ENCODE data around the gene RPS16. TPM values are rescaled to one million over a fixed set of nuclear protein-coding genes. Genes with fewer than 3 reads are reported as not detected.

RPS16 gene
- total and polyA plus RNA-seq, 2 of the 13 experiments (the other 11 are each of a cell fraction or from before 2014, with no cell fraction given) = 488 to 2,583 TPM

DNA sequence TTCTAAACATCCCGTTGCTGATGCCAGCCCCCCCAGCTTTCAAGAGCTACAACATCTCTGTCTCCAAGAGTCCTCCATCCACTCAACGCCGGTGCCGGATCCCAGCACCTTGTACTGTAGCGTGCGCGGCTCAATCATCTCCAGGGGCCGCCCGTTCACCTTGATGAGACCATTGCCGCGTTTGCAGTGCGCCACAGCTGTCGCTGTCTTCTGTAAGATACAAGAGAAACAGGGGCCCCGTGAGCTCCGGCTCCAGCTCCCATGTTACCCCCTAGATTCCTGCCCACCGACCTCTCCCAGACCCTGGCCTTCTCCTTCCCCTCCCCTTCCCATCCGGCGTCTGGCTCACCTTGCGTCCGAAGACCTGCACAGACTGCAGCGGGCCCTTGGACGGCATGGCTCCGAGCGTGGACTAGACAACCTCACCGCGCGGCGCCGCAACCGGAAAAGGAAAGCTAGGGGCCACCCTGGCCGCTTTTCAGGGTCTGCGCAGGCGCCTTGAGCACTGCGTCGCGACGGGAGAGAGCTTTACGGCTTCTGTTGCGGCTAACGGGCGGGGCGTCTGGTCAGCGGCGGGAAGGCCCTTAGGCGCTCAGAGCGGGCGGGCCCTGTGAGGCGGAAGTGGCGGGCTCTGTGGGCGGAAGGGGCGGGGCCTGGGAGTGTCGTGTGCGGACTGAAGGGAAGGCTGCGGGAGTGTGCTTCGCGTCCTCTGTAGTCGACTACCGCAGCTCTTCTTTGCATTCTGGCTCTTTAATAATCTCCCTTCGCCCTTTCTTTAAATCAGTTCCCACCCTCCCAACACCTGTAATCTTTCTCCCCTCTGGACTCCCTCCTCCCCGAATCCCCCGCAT is at the start of gene RPS16 (continued):
- TF ChIP-seq, protein P1, sequence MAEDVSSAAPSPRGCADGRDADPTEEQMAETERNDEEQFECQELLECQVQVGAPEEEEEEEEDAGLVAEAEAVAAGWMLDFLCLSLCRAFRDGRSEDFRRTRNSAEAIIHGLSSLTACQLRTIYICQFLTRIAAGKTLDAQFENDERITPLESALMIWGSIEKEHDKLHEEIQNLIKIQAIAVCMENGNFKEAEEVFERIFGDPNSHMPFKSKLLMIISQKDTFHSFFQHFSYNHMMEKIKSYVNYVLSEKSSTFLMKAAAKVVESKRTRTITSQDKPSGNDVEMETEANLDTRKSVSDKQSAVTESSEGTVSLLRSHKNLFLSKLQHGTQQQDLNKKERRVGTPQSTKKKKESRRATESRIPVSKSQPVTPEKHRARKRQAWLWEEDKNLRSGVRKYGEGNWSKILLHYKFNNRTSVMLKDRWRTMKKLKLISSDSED (CRISPR knock-in tag; IDR thresholded peaks at IDR 0.05) = no peak
- peak; percentile 57 for TF ChIP-seq TAF15 (IDR thresholded peaks at IDR 0.05; ENCODE audit: low read depth, low read length, poor library complexity, severe bottlenecking)
- no peak for TF ChIP-seq MAFG (CRISPR knock-in tag; IDR thresholded peaks at IDR 0.05)
- TF ChIP-seq, protein P2, sequence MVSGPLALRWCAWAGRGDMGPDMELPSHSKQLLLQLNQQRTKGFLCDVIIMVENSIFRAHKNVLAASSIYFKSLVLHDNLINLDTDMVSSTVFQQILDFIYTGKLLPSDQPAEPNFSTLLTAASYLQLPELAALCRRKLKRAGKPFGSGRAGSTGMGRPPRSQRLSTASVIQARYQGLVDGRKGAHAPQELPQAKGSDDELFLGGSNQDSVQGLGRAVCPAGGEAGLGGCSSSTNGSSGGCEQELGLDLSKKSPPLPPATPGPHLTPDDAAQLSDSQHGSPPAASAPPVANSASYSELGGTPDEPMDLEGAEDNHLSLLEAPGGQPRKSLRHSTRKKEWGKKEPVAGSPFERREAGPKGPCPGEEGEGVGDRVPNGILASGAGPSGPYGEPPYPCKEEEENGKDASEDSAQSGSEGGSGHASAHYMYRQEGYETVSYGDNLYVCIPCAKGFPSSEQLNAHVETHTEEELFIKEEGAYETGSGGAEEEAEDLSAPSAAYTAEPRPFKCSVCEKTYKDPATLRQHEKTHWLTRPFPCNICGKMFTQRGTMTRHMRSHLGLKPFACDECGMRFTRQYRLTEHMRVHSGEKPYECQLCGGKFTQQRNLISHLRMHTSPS (CRISPR knock-in tag; IDR thresholded peaks at IDR 0.05; ENCODE audit: low read depth) = no peak
- peak; percentile 85; the same call in 1 of the 2 replicates for TF ChIP-seq ZNF768 (CRISPR knock-in tag; IDR thresholded peaks at IDR 0.05)
- TF ChIP-seq ZNF484 (CRISPR knock-in tag; IDR thresholded peaks at IDR 0.05; ENCODE audit: borderline replicate concordance, low read depth) = no peak
- no peak for TF ChIP-seq ZNF337 (CRISPR knock-in tag; IDR thresholded peaks at IDR 0.05; ENCODE audit: borderline replicate concordance, low read depth)
- no peak for TF ChIP-seq SYNCRIP (IDR thresholded peaks at IDR 0.05; ENCODE audit: insufficient read depth, low read depth, low read length)
- TF ChIP-seq, protein P3, sequence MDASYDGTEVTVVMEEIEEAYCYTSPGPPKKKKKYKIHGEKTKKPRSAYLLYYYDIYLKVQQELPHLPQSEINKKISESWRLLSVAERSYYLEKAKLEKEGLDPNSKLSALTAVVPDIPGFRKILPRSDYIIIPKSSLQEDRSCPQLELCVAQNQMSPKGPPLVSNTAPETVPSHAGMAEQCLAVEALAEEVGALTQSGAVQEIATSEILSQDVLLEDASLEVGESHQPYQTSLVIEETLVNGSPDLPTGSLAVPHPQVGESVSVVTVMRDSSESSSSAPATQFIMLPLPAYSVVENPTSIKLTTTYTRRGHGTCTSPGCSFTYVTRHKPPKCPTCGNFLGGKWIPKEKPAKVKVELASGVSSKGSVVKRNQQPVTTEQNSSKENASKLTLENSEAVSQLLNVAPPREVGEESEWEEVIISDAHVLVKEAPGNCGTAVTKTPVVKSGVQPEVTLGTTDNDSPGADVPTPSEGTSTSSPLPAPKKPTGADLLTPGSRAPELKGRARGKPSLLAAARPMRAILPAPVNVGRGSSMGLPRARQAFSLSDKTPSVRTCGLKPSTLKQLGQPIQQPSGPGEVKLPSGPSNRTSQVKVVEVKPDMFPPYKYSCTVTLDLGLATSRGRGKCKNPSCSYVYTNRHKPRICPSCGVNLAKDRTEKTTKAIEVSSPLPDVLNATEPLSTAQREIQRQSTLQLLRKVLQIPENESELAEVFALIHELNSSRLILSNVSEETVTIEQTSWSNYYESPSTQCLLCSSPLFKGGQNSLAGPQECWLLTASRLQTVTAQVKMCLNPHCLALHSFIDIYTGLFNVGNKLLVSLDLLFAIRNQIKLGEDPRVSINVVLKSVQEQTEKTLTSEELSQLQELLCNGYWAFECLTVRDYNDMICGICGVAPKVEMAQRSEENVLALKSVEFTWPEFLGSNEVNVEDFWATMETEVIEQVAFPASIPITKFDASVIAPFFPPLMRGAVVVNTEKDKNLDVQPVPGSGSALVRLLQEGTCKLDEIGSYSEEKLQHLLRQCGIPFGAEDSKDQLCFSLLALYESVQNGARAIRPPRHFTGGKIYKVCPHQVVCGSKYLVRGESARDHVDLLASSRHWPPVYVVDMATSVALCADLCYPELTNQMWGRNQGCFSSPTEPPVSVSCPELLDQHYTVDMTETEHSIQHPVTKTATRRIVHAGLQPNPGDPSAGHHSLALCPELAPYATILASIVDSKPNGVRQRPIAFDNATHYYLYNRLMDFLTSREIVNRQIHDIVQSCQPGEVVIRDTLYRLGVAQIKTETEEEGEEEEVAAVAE (CRISPR knock-in tag; IDR thresholded peaks at IDR 0.05; ENCODE audit: borderline replicate concordance) = peak; percentile 78
- TF ChIP-seq, protein P4, sequence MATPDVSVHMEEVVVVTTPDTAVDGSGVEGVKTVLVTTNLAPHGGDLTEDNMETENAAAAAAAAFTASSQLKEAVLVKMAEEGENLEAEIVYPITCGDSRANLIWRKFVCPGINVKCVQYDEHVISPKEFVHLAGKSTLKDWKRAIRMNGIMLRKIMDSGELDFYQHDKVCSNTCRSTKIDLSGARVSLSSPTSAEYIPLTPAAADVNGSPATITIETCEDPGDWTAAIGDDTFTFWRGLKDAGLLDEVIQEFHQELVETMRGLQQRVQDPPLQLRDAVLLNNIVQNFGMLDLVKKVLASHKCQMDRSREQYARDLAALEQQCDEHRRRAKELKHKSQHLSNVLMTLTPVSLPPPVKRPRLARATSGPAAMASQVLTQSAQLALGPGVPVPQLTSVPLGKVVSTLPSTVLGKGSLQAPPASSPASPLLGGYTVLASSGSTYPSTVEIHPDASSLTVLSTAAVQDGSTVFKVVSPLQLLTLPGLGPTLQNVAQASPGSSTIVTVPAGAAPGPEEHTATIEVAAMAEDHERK (CRISPR knock-in tag; IDR thresholded peaks at IDR 0.05; ENCODE audit: low read depth) = peak; percentile 57; the same call in 1 of the 2 replicates
- 0 out of 2 replicates have a peak, but pooled peaks have one; percentile 33 for TF ChIP-seq ZNF567 (CRISPR knock-in tag; IDR thresholded peaks at IDR 0.05; ENCODE audit: borderline replicate concordance)
- TF ChIP-seq NONO (IDR thresholded peaks at IDR 0.05) = no peak
- TF ChIP-seq NONO (CRISPR knock-in tag; conservative IDR thresholded peaks at IDR 0.05) = peak; percentile 98
- peak; percentile 96; the same call in 1 of the 2 replicates for TF ChIP-seq GTF3A (CRISPR knock-in tag; conservative IDR thresholded peaks at IDR 0.05)
- TF ChIP-seq, protein P5, sequence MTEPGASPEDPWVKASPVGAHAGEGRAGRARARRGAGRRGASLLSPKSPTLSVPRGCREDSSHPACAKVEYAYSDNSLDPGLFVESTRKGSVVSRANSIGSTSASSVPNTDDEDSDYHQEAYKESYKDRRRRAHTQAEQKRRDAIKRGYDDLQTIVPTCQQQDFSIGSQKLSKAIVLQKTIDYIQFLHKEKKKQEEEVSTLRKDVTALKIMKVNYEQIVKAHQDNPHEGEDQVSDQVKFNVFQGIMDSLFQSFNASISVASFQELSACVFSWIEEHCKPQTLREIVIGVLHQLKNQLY (CRISPR knock-in tag; IDR thresholded peaks at IDR 0.05) = 0 out of 2 replicates have a peak, but pooled peaks have one; percentile 41
- TF ChIP-seq MAZ (IDR thresholded peaks at IDR 0.05; ENCODE audit: borderline replicate concordance, low read depth, low read length) = peak; percentile 58; the same call in 1 of the 2 replicates
- peak; percentile 83; the same call in 1 of the 2 replicates for TF ChIP-seq MAZ (CRISPR knock-in tag; IDR thresholded peaks at IDR 0.05; ENCODE audit: low read depth)
- TF ChIP-seq ZBTB21 (CRISPR knock-in tag; IDR thresholded peaks at IDR 0.05) = peak; percentile 19; the same call in 1 of the 2 replicates

Data from HepG2 (cell line).